Mesendoderm (in vitro differentiated cells): ENCODE results near the gene SMYD3.

Source experiments
- DNase-seq: peaks from one replicate; pipeline ENCODE4 v3.0.0; 2013
- H2AK5ac ChIP-seq: 2 replicates; pipeline ENCODE4 v1.6.1; 2013; ENCODE audit warnings: low read length, inconsistent platforms
- H2BK120ac ChIP-seq: 2 replicates; pipeline ENCODE4 v1.6.1; 2013; ENCODE audit warnings: low read depth, mild to moderate bottlenecking, low read length, moderate library complexity, mixed read lengths
- H2BK15ac ChIP-seq: replicated peaks from 2 replicates; pipeline ENCODE4 v1.6.1; 2013; ENCODE audit warnings: low read depth, mild to moderate bottlenecking, moderate library complexity
- H2BK5ac ChIP-seq: 2 replicates; pipeline ENCODE4 v1.6.1; 2013; ENCODE audit warnings: low read length, inconsistent platforms
- H3K18ac ChIP-seq: 2 replicates; pipeline ENCODE4 v1.6.1; 2013; ENCODE audit warnings: mild to moderate bottlenecking, low read length, mixed read lengths
- H3K23ac ChIP-seq: one replicate; pipeline ENCODE4 v1.6.1; 2013; ENCODE audit warnings: low read length
- H3K27ac ChIP-seq: 2 replicates; pipeline ENCODE4 v1.5.1; 2013; ENCODE audit warnings: low read depth, mild to moderate bottlenecking, inconsistent platforms, low read length, moderate library complexity
- H3K27me3 ChIP-seq: 2 replicates; pipeline ENCODE4 v1.6.1; 2013; ENCODE audit warnings: low read length, control low read depth, mild to moderate bottlenecking, inconsistent platforms; ENCODE audit not compliant: insufficient read depth, poor library complexity
- H3K36me3 ChIP-seq: 2 replicates; pipeline ENCODE4 v1.6.1; 2013; ENCODE audit warnings: low read length, inconsistent platforms; ENCODE audit not compliant: control insufficient read depth, insufficient read depth
- H3K4ac ChIP-seq: one replicate; pipeline ENCODE4 v1.6.1; 2013; ENCODE audit warnings: low read depth, mild to moderate bottlenecking, low read length, moderate library complexity
- H3K4me1 ChIP-seq: 2 replicates; pipeline ENCODE4 v1.6.1; 2013; ENCODE audit warnings: low read depth, low read length, inconsistent platforms; ENCODE audit not compliant: control insufficient read depth
- H3K4me2 ChIP-seq: 2 replicates; pipeline ENCODE4 v1.6.1; 2013; ENCODE audit warnings: low read length
- H3K4me3 ChIP-seq: 2 replicates; pipeline ENCODE4 v1.5.1; 2013; ENCODE audit warnings: mild to moderate bottlenecking, low read length
- H3K56ac ChIP-seq: one replicate; pipeline ENCODE4 v1.6.1; 2013; ENCODE audit warnings: low read length
- H3K79me1 ChIP-seq: 2 replicates; pipeline ENCODE4 v1.6.1; 2013; ENCODE audit warnings: low read length, inconsistent platforms
- H3K79me2 ChIP-seq: 2 replicates; pipeline ENCODE4 v1.6.1; 2013; ENCODE audit warnings: mild to moderate bottlenecking, low read length; ENCODE audit not compliant: control insufficient read depth, insufficient read depth
- H3K9ac ChIP-seq: 2 replicates; pipeline ENCODE4 v1.6.1; 2013; ENCODE audit warnings: low read length, inconsistent platforms
- H4K5ac ChIP-seq: one replicate; pipeline ENCODE4 v1.6.1; 2013; ENCODE audit warnings: low read length
- H4K8ac ChIP-seq: one replicate; pipeline ENCODE4 v1.6.1; 2013; ENCODE audit warnings: low read depth, mild to moderate bottlenecking, control low read depth, low read length, moderate library complexity
- WGBS: extraction: QIAGEN DNeasy Blood & Tissue Kit; methylation state at CpG from one replicate; pipeline ENCODE4 v1.1.7; 2013; ENCODE audit warnings: low lambda C conversion rate, missing lambda C conversion rate; ENCODE audit not compliant: insufficient coverage; ENCODE audit errors: extremely low coverage; 5-methylcytosine and 5-hydroxymethylcytosine counted together

SMYD3 gene

DNA sequence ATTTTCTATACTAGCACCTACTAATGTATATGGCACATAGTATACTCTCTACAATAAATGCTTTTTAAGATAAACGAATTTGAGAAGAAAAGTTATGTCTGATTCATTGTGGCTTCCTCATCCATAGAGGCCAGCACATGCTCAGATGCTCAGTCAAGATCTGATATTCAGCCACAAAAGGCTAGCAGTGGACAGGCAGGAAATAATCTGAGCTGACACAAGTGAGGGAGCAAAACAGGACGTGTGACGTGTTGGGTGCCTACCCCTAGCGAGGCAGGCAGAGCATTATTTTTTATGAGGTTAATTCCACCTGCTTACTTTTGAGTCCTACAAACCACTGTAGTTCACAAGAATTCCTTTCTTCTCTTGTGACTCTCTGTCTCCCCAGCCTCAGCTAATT, 550.9 kb downstream of the SMYD3 start:
- Histone ChIP-seq H3K79me1 (no peaks in the 10 kb centered on the region), H3K79me2 (no peaks in the 10 kb centered on the region), H2AK5ac (no peak overlapping the region), H3K9ac (no peak overlapping the region), H2BK15ac (no peak overlapping the region), H3K56ac (no peak overlapping the region), H3K27me3 (no peaks in the 10 kb centered on the region), H3K27ac (no peak overlapping the region), H3K4ac (no peak overlapping the region), H3K36me3 (no peaks in the 10 kb centered on the region), H3K23ac (no peak overlapping the region), H4K8ac (no peak overlapping the region), H2BK5ac (no peak overlapping the region), H3K4me2 (no peak overlapping the region), H2BK120ac (no peak overlapping the region), H3K4me1 (no peaks in the 10 kb centered on the region), H3K4me3 (no peak overlapping the region), H4K5ac (no peak overlapping the region), H3K18ac (no peak overlapping the region)
- no peak for DNase-seq
- WGBS, result no CpG with 5 or more reads among the region's 4 CpGs

DNA sequence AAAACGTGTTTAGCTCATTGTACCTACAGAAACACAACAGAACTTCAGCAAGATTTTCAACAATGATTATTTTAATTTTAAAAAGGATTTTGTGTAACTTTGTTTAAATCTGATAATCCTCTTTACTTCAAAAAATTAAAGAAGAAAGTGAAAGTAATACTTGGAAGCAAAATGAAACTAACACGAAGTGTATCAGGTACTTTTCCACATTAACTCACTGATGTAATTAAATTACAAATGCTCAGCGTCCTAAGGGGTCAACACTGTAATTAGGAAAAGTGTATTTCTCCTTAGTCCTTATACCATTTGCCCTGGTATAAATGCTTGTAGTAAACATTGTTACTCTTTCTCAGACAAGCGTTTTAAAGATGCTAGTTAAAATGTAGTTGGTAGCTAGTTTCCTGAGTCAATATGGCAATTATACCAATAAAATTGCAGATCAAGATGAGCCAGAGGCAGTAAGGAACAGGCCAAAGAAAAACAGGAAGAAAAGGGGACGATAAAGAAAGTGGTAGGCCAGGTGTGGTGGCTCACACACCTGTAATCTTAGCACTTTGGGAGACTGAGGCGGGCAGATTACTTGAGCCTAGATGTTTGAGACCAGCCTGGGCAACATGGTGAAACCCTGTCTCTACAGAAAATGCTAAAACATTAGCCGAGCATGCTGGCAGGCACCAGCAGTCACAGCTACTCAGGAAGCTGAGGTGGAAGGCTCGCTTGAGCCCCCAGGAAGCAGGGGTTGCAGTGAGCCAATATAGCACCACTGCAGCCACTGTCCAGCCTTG, 553.0 kb downstream of the SMYD3 start:
- no peak for DNase-seq
- Histone ChIP-seq H2AK5ac (no peak overlapping the region), H3K4me1 (no peaks in the 10 kb centered on the region), H3K9ac (no peak overlapping the region), H2BK5ac (no peak overlapping the region), H3K36me3 (no peaks in the 10 kb centered on the region), H3K18ac (no peak overlapping the region), H2BK15ac (no peak overlapping the region), H3K79me1 (no peaks in the 10 kb centered on the region), H3K27me3 (no peaks in the 10 kb centered on the region), H4K5ac (no peak overlapping the region), H3K4me2 (no peak overlapping the region), H3K56ac (no peak overlapping the region), H3K79me2 (no peaks in the 10 kb centered on the region), H3K23ac (no peak overlapping the region), H3K27ac (no peak overlapping the region), H3K4ac (no peak overlapping the region), H3K4me3 (no peak overlapping the region), H2BK120ac (no peak overlapping the region), H4K8ac (no peak overlapping the region)
- WGBS, result no CpG with 5 or more reads among the region's 8 CpGs

DNA sequence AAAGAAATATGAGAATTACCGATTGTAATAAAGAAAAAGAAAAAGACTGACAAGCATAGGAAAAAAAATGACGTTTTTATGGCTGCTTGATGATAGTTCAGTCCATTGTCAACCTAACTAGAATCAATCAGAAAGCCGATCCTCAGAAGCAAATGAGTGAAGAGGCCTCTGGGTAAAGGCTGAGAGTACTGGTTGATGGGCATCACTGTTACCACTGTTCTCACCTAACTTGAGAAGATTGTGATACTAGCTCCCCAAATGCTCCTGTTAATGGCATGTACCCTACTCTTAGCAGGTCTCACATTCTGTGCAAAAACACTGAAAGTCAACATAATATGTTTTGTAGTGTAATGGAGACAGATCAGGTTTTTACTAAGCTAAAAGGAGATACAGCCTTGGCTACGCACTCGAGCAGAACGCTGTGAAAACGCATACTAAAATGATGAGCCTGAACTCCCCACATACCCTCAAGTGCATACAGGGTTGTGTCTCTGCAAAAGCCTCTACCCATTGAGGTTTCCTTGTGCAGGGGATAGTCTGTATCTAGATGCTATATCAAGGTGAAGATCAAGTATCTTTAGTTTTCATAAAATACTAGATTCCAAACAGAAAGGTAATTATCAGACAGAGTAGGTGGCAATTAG, 554.6 kb downstream of the SMYD3 start:
- no peaks in the 10 kb centered on the region for H3K79me1 ChIP-seq
- no peaks in the 10 kb centered on the region for H3K36me3 ChIP-seq
- H3K4ac ChIP-seq, result no peak overlapping the region
- WGBS, result no CpG with 5 or more reads among the region's 7 CpGs
- no peak overlapping the region for H3K23ac ChIP-seq
- no peak overlapping the region for H3K4me3 ChIP-seq
- no peak overlapping the region for H2AK5ac ChIP-seq
- no peaks in the 10 kb centered on the region for H3K79me2 ChIP-seq
- no peak overlapping the region for H4K5ac ChIP-seq
- H3K4me1 ChIP-seq, result no peaks in the 10 kb centered on the region
- no peak overlapping the region for H2BK15ac ChIP-seq
- no peak for DNase-seq
- no peak overlapping the region for H2BK5ac ChIP-seq
- no peak overlapping the region for H2BK120ac ChIP-seq
- no peak overlapping the region for H3K56ac ChIP-seq
- H3K27ac ChIP-seq, result no peak overlapping the region
- H3K9ac ChIP-seq, result no peak overlapping the region
- no peak overlapping the region for H3K18ac ChIP-seq
- H3K4me2 ChIP-seq, result no peak overlapping the region
- H4K8ac ChIP-seq, result no peak overlapping the region
- H3K27me3 ChIP-seq, result no peaks in the 10 kb centered on the region

GRCh38 chr1:245948786-245949185, 558.3 kb downstream of the SMYD3 start:
- no peak overlapping the region for H3K4me3 ChIP-seq
- H3K4ac ChIP-seq, result no peak overlapping the region
- no peaks in the 10 kb centered on the region for H3K79me2 ChIP-seq

GRCh38 chr1:245946905-245947304, 560.2 kb downstream of the SMYD3 start:
- Histone ChIP-seq H3K4me2 (no peak overlapping the region), H3K79me2 (no peaks in the 10 kb centered on the region), H3K4me3 (no peak overlapping the region), H3K23ac (no peak overlapping the region), H3K9ac (no peak overlapping the region), H3K4me1 (no peaks in the 10 kb centered on the region), H4K8ac (no peak overlapping the region), H3K79me1 (no peaks in the 10 kb centered on the region), H2BK5ac (no peak overlapping the region), H2BK15ac (no peak overlapping the region), H3K4ac (no peak overlapping the region), H4K5ac (no peak overlapping the region), H3K18ac (no peak overlapping the region), H3K56ac (no peak overlapping the region), H3K27ac (no peak overlapping the region), H2BK120ac (no peak overlapping the region), H2AK5ac (no peak overlapping the region), H3K36me3 (no peaks in the 10 kb centered on the region), H3K27me3 (no peaks in the 10 kb centered on the region)
- DNase-seq, result no peak
- no CpG with 5 or more reads among the region's 10 CpGs for WGBS

More at GRCh38 chr1:245948786-245949185, 558.3 kb downstream of the SMYD3 start:
- Histone ChIP-seq H3K27me3 (no peaks in the 10 kb centered on the region), H3K56ac (no peak overlapping the region), H3K9ac (no peak overlapping the region), H2AK5ac (no peak overlapping the region), H3K23ac (no peak overlapping the region), H2BK120ac (no peak overlapping the region), H3K36me3 (no peaks in the 10 kb centered on the region), H3K18ac (no peak overlapping the region), H3K79me1 (no peaks in the 10 kb centered on the region), H2BK5ac (no peak overlapping the region), H2BK15ac (no peak overlapping the region), H3K4me2 (no peak overlapping the region), H3K4me1 (no peaks in the 10 kb centered on the region), H4K8ac (no peak overlapping the region), H4K5ac (no peak overlapping the region), H3K27ac (no peak overlapping the region)
- WGBS, result no CpG with 5 or more reads among the region's 7 CpGs
- DNase-seq, result no peak
